ENCODE measurements around the gene RPS6KC1. TPM values are rescaled to one million over a fixed set of nuclear protein-coding genes. Genes with fewer than 3 reads are reported as not detected.
"Not testable (repeated sequence)": the region's sequence is repeated elsewhere in the genome, so short reads cannot be mapped to it uniquely, and the experiment has no call there.

Gene RPS6KC1
- total RNA-seq, 1 donor from 2014 or later: 13.0 TPM

- DNase-seq: no peak
- POLR2A ChIA-PET: no interaction called here
- no peaks in the 10 kb centered on the region for H3K36me3 Mint-ChIP-seq (ENCODE audit: low read depth)
- CTCF ChIA-PET: no interaction called here
- TF ChIP-seq, protein P1, sequence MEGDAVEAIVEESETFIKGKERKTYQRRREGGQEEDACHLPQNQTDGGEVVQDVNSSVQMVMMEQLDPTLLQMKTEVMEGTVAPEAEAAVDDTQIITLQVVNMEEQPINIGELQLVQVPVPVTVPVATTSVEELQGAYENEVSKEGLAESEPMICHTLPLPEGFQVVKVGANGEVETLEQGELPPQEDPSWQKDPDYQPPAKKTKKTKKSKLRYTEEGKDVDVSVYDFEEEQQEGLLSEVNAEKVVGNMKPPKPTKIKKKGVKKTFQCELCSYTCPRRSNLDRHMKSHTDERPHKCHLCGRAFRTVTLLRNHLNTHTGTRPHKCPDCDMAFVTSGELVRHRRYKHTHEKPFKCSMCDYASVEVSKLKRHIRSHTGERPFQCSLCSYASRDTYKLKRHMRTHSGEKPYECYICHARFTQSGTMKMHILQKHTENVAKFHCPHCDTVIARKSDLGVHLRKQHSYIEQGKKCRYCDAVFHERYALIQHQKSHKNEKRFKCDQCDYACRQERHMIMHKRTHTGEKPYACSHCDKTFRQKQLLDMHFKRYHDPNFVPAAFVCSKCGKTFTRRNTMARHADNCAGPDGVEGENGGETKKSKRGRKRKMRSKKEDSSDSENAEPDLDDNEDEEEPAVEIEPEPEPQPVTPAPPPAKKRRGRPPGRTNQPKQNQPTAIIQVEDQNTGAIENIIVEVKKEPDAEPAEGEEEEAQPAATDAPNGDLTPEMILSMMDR (IDR thresholded peaks at IDR 0.05): no peak
- H3K4me1 Mint-ChIP-seq: no peaks in the 10 kb centered on the region
- intact Hi-C loops (cut with micrococcal nuclease): no loop called here
- no peak overlapping the region for H3K27ac Mint-ChIP-seq
- H3K4me3 Mint-ChIP-seq: no peak overlapping the region
- peaks cover 5% of the 10 kb centered on the region for H3K9me3 Mint-ChIP-seq
- no peak for ATAC-seq (ENCODE audit: low read depth)
- H3K27me3 Mint-ChIP-seq: no peaks in the 10 kb centered on the region
These were observed 245.5 kb downstream of the RPS6KC1 start for GRCh38 chr1:213296558-213296957.

DNA sequence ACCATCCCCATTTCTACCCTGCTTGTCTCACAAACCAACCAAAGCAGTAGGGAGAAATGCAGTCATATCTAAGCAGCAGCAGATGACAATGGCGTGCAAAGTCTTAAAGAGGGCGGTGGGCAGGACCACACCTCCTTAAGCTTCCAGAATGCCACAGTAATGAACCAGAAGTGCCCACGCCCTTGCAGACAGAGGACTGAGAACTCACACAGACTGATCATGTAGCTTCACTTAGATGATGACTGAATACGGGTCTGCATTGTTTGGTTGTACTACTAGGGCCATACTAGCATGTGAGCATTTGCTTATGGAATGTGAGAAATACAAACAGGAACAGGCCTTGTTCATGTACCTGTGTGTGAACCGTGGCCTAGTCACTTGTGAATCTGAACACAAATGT is 246.0 kb downstream of the RPS6KC1 start:
- Mint-ChIP-seq H3K4me1 (no peaks in the 10 kb centered on the region), H3K9me3 (peaks cover 5% of the 10 kb centered on the region), H3K36me3 (ENCODE audit: low read depth) (no peaks in the 10 kb centered on the region), H3K27ac (no peak overlapping the region), H3K4me3 (no peak overlapping the region), H3K27me3 (no peaks in the 10 kb centered on the region)
- CTCF ChIA-PET: no interaction called here
- no peak for ATAC-seq (ENCODE audit: low read depth)
- no peak for DNase-seq
- POLR2A ChIA-PET: no interaction called here
- TF ChIP-seq, protein P1 (IDR thresholded peaks at IDR 0.05): no peak
- intact Hi-C loops (cut with micrococcal nuclease): no loop called here

DNA sequence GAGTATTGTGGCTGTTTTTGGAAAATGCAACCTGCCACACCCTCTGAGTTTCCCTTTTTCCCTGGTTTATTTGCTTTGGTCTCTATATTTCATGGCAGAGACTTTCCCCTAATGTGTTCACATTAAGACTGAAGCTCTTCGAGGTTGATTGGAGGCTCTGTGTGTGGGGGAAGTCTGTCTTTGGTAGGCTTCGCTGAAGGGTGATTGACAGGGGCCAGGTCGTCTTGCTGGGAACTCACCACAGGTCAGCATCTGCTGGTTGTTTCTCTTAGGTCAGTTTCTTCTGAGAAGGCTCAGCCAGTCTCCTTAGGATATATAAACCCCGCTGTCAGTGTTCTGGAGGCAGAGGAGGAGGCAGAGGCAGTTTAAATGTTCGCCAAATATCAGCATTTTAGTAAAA is 249.4 kb downstream of the RPS6KC1 start:
- Mint-ChIP-seq H3K27me3 (no peaks in the 10 kb centered on the region), H3K36me3 (ENCODE audit: low read depth) (no peaks in the 10 kb centered on the region), H3K27ac (no peak overlapping the region), H3K4me3 (no peak overlapping the region), H3K4me1 (no peaks in the 10 kb centered on the region), H3K9me3 (peaks cover 5% of the 10 kb centered on the region)
- DNase-seq (no peak), ATAC-seq (ENCODE audit: low read depth) (no peak)
- ChIA-PET POLR2A (no interaction called here), CTCF (no interaction called here)
- TF ChIP-seq, protein P1 (IDR thresholded peaks at IDR 0.05): no peak
- intact Hi-C loops (cut with micrococcal nuclease): no loop called here

DNA sequence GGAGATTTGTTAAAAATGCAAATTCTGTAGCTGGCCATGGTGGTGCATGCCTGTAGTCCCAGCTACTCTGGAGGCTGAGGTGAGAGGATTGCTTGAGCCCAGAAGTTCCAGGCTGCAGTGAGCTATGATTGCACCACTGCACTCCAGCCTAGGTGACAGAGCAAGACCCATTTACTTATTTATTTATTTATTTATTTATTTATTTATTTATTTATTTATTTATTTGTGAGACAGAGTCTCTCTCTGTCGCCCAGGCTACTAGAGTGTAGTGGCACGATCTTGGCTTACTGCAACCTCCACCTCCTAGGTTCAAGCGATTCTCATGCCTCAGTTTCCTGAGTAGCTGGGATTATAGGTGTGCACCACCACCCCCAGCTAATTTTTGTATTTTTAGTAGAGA is 250.5 kb downstream of the RPS6KC1 start:
- intact Hi-C loops (cut with micrococcal nuclease); H3K36me3 Mint-ChIP-seq (ENCODE audit: low read depth); DNase-seq; H3K27ac Mint-ChIP-seq; H3K9me3 Mint-ChIP-seq; POLR2A ChIA-PET; H3K4me3 Mint-ChIP-seq; CTCF ChIA-PET; ATAC-seq (ENCODE audit: low read depth); H3K27me3 Mint-ChIP-seq; H3K4me1 Mint-ChIP-seq: not testable (repeated sequence)

DNA sequence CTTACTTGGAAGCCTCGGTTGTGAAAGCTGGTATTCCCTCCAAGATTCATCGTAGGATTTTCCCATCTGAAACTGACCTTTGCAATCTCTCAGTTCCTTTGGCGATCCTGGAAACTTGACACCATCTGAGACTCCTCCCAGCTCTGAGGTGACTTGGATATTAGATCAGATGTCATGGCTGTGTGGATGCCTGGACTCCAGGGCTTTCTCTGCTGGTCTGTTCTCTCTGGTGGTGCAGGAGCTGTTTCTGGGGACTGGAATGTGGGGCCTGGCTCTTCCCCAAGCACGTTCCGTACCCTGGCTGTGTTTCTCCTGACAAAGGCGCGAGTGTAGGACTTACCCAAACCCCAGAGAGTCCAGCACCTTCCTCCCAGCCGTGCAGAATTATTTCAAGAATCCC is 252.2 kb downstream of the RPS6KC1 start:
- Mint-ChIP-seq H3K9me3 (no peaks in the 10 kb centered on the region), H3K4me3 (no peak overlapping the region), H3K4me1 (no peaks in the 10 kb centered on the region), H3K36me3 (ENCODE audit: low read depth) (no peaks in the 10 kb centered on the region), H3K27ac (no peak overlapping the region), H3K27me3 (no peaks in the 10 kb centered on the region)
- intact Hi-C loops (cut with micrococcal nuclease): no loop called here
- ChIA-PET CTCF (no interaction called here), POLR2A (no interaction called here)
- TF ChIP-seq, protein P1 (IDR thresholded peaks at IDR 0.05): no peak
- DNase-seq (no peak), ATAC-seq (ENCODE audit: low read depth) (no peak)

DNA sequence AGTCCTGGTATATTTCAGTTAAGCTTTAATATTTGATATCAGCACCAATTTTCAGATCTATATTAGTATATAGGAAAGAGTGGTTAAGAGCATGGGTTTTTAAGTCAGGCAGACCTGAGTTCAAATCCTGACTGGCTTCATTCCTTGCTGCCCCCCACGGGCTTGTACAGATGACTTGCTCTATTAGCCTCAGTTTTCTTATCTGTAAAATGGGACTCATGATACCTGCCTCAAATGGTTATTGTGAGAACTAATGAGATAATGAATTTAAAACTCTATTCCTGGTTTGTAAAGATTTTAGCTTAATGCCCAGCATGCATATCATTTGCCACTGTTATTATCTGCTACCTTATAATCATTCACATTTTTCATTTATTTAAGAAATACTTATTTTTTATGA is 264.5 kb downstream of the RPS6KC1 start:
- Mint-ChIP-seq H3K4me3 (no peak overlapping the region), H3K9me3 (peaks cover 2% of the 10 kb centered on the region), H3K27me3 (peaks cover 2% of the 10 kb centered on the region), H3K27ac (no peak overlapping the region), H3K4me1 (no peaks in the 10 kb centered on the region), H3K36me3 (ENCODE audit: low read depth) (no peaks in the 10 kb centered on the region)
- ChIA-PET POLR2A (no interaction called here), CTCF (no interaction called here)
- ATAC-seq (ENCODE audit: low read depth): no peak
- TF ChIP-seq, protein P1 (IDR thresholded peaks at IDR 0.05): no peak
- DNase-seq: no peak
- intact Hi-C loops (cut with micrococcal nuclease): no loop called here

- H3K27me3 Mint-ChIP-seq; CTCF ChIA-PET; H3K4me3 Mint-ChIP-seq; H3K4me1 Mint-ChIP-seq; intact Hi-C loops (cut with micrococcal nuclease); H3K27ac Mint-ChIP-seq; POLR2A ChIA-PET; ATAC-seq (ENCODE audit: low read depth); DNase-seq; H3K9me3 Mint-ChIP-seq; H3K36me3 Mint-ChIP-seq (ENCODE audit: low read depth): not testable (repeated sequence)
These were observed 267.4 kb downstream of the RPS6KC1 start for GRCh38 chr1:213318458-213318857.

All from activated B cell treated with CpG ODN at 0.5 μM for 24 hours (primary cell).